Measurements from ENCODE around the gene ZNF12.
"Not testable (repeated sequence)": the region's sequence is repeated elsewhere in the genome, so short reads cannot be mapped to it uniquely, and the experiment has no call there.

DNA sequence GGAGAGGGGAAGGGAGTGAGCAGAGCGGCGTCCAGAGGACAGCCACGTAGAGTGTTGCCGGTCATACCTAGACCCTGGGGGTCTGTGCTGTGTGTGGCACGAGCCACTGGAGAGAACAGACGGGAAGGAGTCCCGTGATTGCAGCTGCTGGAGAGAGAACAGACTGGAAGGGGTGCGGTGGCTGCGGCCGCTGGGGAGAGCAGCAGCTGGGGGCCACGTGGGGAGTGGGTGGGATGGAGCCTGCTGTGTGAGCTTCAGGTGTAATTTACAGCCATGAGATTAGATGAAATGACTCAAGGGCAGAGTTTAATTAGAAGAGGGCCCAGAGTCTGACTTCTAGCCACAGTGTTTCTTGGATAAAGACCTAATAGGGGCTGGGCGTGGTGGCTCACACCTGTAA, 42.6 kb upstream of the ZNF12 start:
- not testable (repeated sequence) for TF ChIP-seq CTCF (IDR thresholded peaks at IDR 0.05; ENCODE audit: low read length); EZH2 (optimal IDR thresholded peaks at IDR 0.05; ENCODE audit: low read depth, low read length); EZH2phosphoT487 (IDR thresholded peaks at IDR 0.05; ENCODE audit: low read length)

Measured in MM.1S (cell line).